ENCODE results near the gene PARP15.

Gene PARP15

GRCh38 chr3:122618614-122619013, 41.2 kb downstream of the PARP15 start:
- no peak for TF ChIP-seq CTCF (IDR thresholded peaks at IDR 0.05; ENCODE audit: borderline replicate concordance, control extremely low read depth, extremely low read depth, insufficient read depth, missing control alignments)
- in situ Hi-C loops (cut with MboI; ENCODE audit: low sequenced_read_pairs, unreplicated experiment): no loop called here
- DNase-seq (ENCODE audit: low spot score): no peak

GRCh38 chr3:122619040-122619439, 41.6 kb downstream of the PARP15 start:
- in situ Hi-C loops (cut with MboI; ENCODE audit: low sequenced_read_pairs, unreplicated experiment): no loop called here
- no peak for TF ChIP-seq CTCF (IDR thresholded peaks at IDR 0.05; ENCODE audit: borderline replicate concordance, control extremely low read depth, extremely low read depth, insufficient read depth, missing control alignments)
- no peak for DNase-seq (ENCODE audit: low spot score)

GRCh38 chr3:122620399-122620798, 42.9 kb downstream of the PARP15 start:
- DNase-seq (ENCODE audit: low spot score): no peak
- in situ Hi-C loops (cut with MboI; ENCODE audit: low sequenced_read_pairs, unreplicated experiment): no loop called here
- no peak for TF ChIP-seq CTCF (IDR thresholded peaks at IDR 0.05; ENCODE audit: borderline replicate concordance, control extremely low read depth, extremely low read depth, insufficient read depth, missing control alignments)

GRCh38 chr3:122621112-122621511, 43.7 kb downstream of the PARP15 start:
- DNase-seq (ENCODE audit: low spot score): peak; percentile 37
- TF ChIP-seq CTCF (IDR thresholded peaks at IDR 0.05; ENCODE audit: borderline replicate concordance, control extremely low read depth, extremely low read depth, insufficient read depth, missing control alignments): no peak
- in situ Hi-C loops (cut with MboI; ENCODE audit: low sequenced_read_pairs, unreplicated experiment): no loop called here

- no peak for DNase-seq (ENCODE audit: low spot score)
- TF ChIP-seq CTCF (IDR thresholded peaks at IDR 0.05; ENCODE audit: borderline replicate concordance, control extremely low read depth, extremely low read depth, insufficient read depth, missing control alignments): no peak
- in situ Hi-C loops (cut with MboI; ENCODE audit: low sequenced_read_pairs, unreplicated experiment): no loop called here
Measured at GRCh38 chr3:122623031-122623829, 45.8 kb downstream of the PARP15 start.

GRCh38 chr3:122626515-122627180, 49.2 kb downstream of the PARP15 start:
- DNase-seq (ENCODE audit: low spot score): no peak
- in situ Hi-C loops (cut with MboI; ENCODE audit: low sequenced_read_pairs, unreplicated experiment): no loop called here
- no peak for TF ChIP-seq CTCF (IDR thresholded peaks at IDR 0.05; ENCODE audit: borderline replicate concordance, control extremely low read depth, extremely low read depth, insufficient read depth, missing control alignments)

All from GM13976 (cell line).